ENCODE results near the gene NLRP8.

- TF ChIP-seq GABPA (IDR thresholded peaks at IDR 0.05; ENCODE audit: low read depth) = no peak
- TF ChIP-seq, protein P1, sequence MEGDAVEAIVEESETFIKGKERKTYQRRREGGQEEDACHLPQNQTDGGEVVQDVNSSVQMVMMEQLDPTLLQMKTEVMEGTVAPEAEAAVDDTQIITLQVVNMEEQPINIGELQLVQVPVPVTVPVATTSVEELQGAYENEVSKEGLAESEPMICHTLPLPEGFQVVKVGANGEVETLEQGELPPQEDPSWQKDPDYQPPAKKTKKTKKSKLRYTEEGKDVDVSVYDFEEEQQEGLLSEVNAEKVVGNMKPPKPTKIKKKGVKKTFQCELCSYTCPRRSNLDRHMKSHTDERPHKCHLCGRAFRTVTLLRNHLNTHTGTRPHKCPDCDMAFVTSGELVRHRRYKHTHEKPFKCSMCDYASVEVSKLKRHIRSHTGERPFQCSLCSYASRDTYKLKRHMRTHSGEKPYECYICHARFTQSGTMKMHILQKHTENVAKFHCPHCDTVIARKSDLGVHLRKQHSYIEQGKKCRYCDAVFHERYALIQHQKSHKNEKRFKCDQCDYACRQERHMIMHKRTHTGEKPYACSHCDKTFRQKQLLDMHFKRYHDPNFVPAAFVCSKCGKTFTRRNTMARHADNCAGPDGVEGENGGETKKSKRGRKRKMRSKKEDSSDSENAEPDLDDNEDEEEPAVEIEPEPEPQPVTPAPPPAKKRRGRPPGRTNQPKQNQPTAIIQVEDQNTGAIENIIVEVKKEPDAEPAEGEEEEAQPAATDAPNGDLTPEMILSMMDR (IDR thresholded peaks at IDR 0.05) = no peak
- TF ChIP-seq, protein P2, sequence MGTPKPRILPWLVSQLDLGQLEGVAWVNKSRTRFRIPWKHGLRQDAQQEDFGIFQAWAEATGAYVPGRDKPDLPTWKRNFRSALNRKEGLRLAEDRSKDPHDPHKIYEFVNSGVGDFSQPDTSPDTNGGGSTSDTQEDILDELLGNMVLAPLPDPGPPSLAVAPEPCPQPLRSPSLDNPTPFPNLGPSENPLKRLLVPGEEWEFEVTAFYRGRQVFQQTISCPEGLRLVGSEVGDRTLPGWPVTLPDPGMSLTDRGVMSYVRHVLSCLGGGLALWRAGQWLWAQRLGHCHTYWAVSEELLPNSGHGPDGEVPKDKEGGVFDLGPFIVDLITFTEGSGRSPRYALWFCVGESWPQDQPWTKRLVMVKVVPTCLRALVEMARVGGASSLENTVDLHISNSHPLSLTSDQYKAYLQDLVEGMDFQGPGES (IDR thresholded peaks at IDR 0.05; ENCODE audit: low read depth, low read length) = no peak
- TF ChIP-seq, protein P3, sequence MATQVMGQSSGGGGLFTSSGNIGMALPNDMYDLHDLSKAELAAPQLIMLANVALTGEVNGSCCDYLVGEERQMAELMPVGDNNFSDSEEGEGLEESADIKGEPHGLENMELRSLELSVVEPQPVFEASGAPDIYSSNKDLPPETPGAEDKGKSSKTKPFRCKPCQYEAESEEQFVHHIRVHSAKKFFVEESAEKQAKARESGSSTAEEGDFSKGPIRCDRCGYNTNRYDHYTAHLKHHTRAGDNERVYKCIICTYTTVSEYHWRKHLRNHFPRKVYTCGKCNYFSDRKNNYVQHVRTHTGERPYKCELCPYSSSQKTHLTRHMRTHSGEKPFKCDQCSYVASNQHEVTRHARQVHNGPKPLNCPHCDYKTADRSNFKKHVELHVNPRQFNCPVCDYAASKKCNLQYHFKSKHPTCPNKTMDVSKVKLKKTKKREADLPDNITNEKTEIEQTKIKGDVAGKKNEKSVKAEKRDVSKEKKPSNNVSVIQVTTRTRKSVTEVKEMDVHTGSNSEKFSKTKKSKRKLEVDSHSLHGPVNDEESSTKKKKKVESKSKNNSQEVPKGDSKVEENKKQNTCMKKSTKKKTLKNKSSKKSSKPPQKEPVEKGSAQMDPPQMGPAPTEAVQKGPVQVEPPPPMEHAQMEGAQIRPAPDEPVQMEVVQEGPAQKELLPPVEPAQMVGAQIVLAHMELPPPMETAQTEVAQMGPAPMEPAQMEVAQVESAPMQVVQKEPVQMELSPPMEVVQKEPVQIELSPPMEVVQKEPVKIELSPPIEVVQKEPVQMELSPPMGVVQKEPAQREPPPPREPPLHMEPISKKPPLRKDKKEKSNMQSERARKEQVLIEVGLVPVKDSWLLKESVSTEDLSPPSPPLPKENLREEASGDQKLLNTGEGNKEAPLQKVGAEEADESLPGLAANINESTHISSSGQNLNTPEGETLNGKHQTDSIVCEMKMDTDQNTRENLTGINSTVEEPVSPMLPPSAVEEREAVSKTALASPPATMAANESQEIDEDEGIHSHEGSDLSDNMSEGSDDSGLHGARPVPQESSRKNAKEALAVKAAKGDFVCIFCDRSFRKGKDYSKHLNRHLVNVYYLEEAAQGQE (IDR thresholded peaks at IDR 0.05; ENCODE audit: low read depth, low read length) = no peak
- no peak for TF ChIP-seq TAF1 (IDR thresholded peaks at IDR 0.05; ENCODE audit: borderline replicate concordance, low read depth, low read length)
- no peak for TF ChIP-seq FOSL2 (IDR thresholded peaks at IDR 0.05; ENCODE audit: borderline replicate concordance, low read depth)
- TF ChIP-seq USF2 (IDR thresholded peaks at IDR 0.05; ENCODE audit: borderline replicate concordance, low read depth, low read length) = no peak
Observed at GRCh38 chr19:55912916-55913315, 34.7 kb upstream of the NLRP8 start.
